ENCODE results near the gene TMCC2. TPM values are rescaled to one million over a fixed set of nuclear protein-coding genes. Genes with fewer than 3 reads are reported as not detected.

TMCC2 gene
- total and polyA plus RNA-seq, 7 donors = 0.66 to 21.4 (median 6.5) TPM

DNA sequence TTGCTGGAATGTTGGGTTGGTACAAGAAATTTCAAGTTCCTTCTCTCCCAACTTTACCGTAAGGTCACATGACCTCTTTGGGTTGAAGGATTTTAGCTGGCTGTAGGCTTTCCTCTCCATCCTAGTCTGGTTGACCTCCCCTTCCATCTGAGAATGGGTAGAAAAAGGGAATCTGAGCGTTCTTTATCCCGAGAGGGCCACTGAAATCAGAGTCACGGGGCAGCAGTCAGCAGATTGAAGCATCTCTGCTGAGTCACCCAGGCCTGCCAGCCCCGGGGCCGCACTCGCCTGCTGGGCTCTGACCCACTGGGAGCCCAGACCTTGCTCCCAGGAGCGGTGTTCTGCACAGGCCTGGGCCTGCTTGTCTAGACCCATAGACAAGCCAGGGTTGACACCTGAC lies 31.0 kb downstream of the TMCC2 start:
- Histone ChIP-seq H3K27me3 (ENCODE audit: insufficient read depth in 3 of 3, low read length in 2 of 3) (no peaks in the 10 kb centered on the region), H3K4me1 (peaks cover 58% of the 10 kb centered on the region), H3K9me3 (no peaks in the 10 kb centered on the region), H3K4me3 (peak overlapping the region; percentile 37), H3K36me3 (ENCODE audit: insufficient read depth in 1 of 2, low read depth in 1 of 2) (no peaks in the 10 kb centered on the region), H3K27ac (peak overlapping the region; percentile 76)
- peak; percentile 61 to 79 (median 76) for ATAC-seq
- 35 to 67% (median 37%) methylated on average over 8 of the region's 8 CpGs for WGBS, 3 donors
- intact Hi-C loops (cut with DNase I) = loop anchor here (5.0 to 10.0 kb wide), 5 partner anchors 36 to 284 kb away; no protein-coding TSS in a partner anchor
- TF ChIP-seq, protein P1, sequence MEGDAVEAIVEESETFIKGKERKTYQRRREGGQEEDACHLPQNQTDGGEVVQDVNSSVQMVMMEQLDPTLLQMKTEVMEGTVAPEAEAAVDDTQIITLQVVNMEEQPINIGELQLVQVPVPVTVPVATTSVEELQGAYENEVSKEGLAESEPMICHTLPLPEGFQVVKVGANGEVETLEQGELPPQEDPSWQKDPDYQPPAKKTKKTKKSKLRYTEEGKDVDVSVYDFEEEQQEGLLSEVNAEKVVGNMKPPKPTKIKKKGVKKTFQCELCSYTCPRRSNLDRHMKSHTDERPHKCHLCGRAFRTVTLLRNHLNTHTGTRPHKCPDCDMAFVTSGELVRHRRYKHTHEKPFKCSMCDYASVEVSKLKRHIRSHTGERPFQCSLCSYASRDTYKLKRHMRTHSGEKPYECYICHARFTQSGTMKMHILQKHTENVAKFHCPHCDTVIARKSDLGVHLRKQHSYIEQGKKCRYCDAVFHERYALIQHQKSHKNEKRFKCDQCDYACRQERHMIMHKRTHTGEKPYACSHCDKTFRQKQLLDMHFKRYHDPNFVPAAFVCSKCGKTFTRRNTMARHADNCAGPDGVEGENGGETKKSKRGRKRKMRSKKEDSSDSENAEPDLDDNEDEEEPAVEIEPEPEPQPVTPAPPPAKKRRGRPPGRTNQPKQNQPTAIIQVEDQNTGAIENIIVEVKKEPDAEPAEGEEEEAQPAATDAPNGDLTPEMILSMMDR (IDR thresholded peaks at IDR 0.05) = no peak
- peak; percentile 48 to 75 for DNase-seq

GRCh38 chr1:205259324-205259832 lies 31.6 kb downstream of the TMCC2 start:
- intact Hi-C loops (cut with DNase I) = loop anchor here (5.0 to 10.0 kb wide), 5 partner anchors 37 to 285 kb away; no protein-coding TSS in a partner anchor
- Histone ChIP-seq H3K4me3 (peak overlapping the region; percentile 37), H3K27me3 (ENCODE audit: insufficient read depth in 3 of 3, low read length in 2 of 3) (no peaks in the 10 kb centered on the region), H3K9me3 (no peaks in the 10 kb centered on the region), H3K36me3 (ENCODE audit: insufficient read depth in 1 of 2, low read depth in 1 of 2) (no peaks in the 10 kb centered on the region), H3K4me1 (peaks cover 57% of the 10 kb centered on the region), H3K27ac (peak overlapping the region; percentile 76)
- WGBS, 3 donors = 11 to 13% (median 13%) methylated on average over 10 of the region's 10 CpGs
- DNase-seq = peak in 1 of 2 donors; percentile 68
- ATAC-seq = peak; percentile 8 to 49 (median 33)
- TF ChIP-seq, protein P1 (IDR thresholded peaks at IDR 0.05) = no peak

GRCh38 chr1:205259998-205260397 lies 32.3 kb downstream of the TMCC2 start:
- peaks cover 56% of the 10 kb centered on the region for H3K4me1 ChIP-seq
- no peaks in the 10 kb centered on the region for H3K36me3 ChIP-seq (ENCODE audit: insufficient read depth in 1 of 2, low read depth in 1 of 2)
- H3K27ac ChIP-seq = peak overlapping the region; percentile 76
- TF ChIP-seq, protein P1 (IDR thresholded peaks at IDR 0.05) = no peak
- WGBS, 3 donors = 47 to 73% (median 63%) methylated on average over 1 of the region's 1 CpG
- no peak for DNase-seq
- no peak overlapping the region for H3K4me3 ChIP-seq
- H3K9me3 ChIP-seq = no peaks in the 10 kb centered on the region
- intact Hi-C loops (cut with DNase I) = loop anchor here (5.0 to 10.0 kb wide), 5 partner anchors 38 to 285 kb away; no protein-coding TSS in a partner anchor
- no peak for ATAC-seq
- no peaks in the 10 kb centered on the region for H3K27me3 ChIP-seq (ENCODE audit: insufficient read depth in 3 of 3, low read length in 2 of 3)

- peak; percentile 39 to 73 (median 66) for ATAC-seq
- intact Hi-C loops (cut with DNase I) = no loop called here
- Histone ChIP-seq H3K27me3 (ENCODE audit: insufficient read depth in 3 of 3, low read length in 2 of 3) (no peaks in the 10 kb centered on the region), H3K4me1 (peaks cover 52% of the 10 kb centered on the region), H3K9me3 (no peaks in the 10 kb centered on the region), H3K27ac (peak overlapping the region; percentile 57), H3K4me3 (no peak overlapping the region), H3K36me3 (ENCODE audit: insufficient read depth in 1 of 2, low read depth in 1 of 2) (no peaks in the 10 kb centered on the region)
- TF ChIP-seq, protein P1 (IDR thresholded peaks at IDR 0.05) = no peak
- DNase-seq = no peak
- 36 to 61% (median 43%) methylated on average over 8 of the region's 8 CpGs for whole genome bisulfite sequencing, 3 donors
Measured at GRCh38 chr1:205260948-205261732, 33.4 kb downstream of the TMCC2 start.
